HG03103 (cell line): ENCODE data around the gene SLCO1C1.

ENCODE experiments used
- ATAC-seq: cut with Tn5 transposase; IDR thresholded peaks from one replicate; pipeline ENCODE4 v1.9.1; 2021; ENCODE audit warnings: low read depth; ENCODE audit not compliant: unreplicated experiment

SLCO1C1 gene

DNA sequence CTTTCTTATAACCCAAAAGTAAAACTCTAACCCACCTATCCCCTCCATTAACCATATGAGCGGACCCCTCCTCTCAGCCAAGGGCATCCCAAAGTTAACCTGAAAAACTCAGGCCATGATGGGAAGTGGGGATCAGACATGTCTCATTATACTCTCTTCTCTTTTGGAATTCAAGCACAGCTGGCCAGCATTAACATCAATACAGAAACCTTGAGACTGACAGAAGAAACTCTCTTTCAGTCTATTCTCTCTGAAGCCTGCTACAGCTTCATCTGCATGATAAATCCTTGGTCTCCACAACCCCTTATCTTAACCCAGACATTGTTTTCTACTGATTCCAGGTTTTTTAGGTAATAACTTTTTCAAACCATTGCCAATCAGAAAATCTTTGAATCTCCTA lies 97.8 kb downstream of the SLCO1C1 start:
- no peak for ATAC-seq

DNA sequence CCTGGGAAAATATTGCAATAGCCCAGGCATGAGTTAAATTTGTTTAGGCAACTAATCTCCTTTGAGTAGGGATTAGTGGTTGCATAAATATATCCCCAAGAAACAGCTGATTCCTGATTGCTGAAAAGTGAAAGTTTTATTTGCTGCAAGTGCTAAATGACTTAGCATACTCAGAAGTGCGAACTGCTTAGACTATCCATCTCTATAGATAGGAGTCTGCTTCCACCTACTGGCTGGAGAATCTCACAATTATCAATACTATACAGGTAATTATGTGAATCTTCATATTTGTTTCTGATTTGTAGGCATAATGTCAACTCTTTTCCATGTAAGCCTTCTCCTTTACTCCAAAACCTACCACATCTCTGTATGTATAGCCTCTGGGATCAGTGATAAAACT lies 103.4 kb downstream of the SLCO1C1 start:
- no peak for ATAC-seq

DNA sequence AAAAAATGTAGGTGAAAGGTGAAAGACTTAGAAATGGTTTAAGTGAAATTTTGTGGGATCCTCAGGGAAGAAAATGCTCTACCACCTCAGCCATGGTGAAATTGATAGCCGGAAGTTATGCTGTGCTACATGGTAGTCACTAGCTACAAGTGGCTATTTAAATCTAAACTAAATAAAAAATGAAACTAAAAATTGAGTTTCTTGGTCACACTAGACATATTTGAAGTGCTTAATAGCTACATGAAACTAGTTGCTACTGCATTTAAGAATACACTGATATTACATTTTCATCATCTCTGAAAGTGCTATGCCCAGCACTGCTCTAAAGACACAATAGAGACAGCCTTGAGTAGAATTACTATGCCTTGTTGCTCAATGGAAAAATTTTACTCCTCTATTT lies 105.0 kb downstream of the SLCO1C1 start:
- no peak for ATAC-seq

DNA sequence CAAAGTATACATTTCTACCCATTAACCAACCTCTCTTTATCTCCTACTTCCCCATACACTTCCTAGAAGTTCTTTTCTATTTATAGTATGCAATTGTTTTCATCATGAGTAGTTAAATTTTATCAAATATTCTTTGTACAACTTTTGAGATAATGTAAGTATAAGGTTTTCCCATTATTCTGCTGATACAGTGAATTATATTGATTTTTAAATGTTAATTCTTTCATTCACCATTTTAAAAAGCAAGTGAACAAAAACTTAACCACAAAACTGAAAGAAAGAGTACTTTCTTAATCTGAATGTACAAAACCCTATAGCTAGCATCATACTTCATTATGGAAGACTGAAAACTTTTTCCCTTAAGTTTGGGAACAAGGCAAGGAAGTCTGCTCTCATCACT lies 105.9 kb downstream of the SLCO1C1 start:
- ATAC-seq, result no peak
